ENCODE measurements around the gene ZNF670. TPM values are rescaled to one million over a fixed set of nuclear protein-coding genes. Genes with fewer than 3 reads are reported as not detected.

The ZNF670 gene
- total RNA-seq, 4 donors from 2014 or later, result 1.9 to 4.6 (median 2.6) TPM

- peaks cover 0 to 39% (median 12%) of the 10 kb centered on the region in 4 donors for H3K36me3 ChIP-seq
- no peak overlapping the region for H3K4me3 ChIP-seq
- no peak for DNase-seq
- H3K4me1 ChIP-seq, result peaks cover 5 to 17% (median 8%) of the 10 kb centered on the region in 4 donors
- no peak for TF ChIP-seq POLR2AphosphoS5 (IDR thresholded peaks at IDR 0.05)
- no peak for TF ChIP-seq EP300 (IDR thresholded peaks at IDR 0.05; ENCODE audit: low read depth)
- no peak for TF ChIP-seq CTCF (IDR thresholded peaks at IDR 0.05)
- H3K27ac ChIP-seq, result no peak overlapping the region
- peaks cover 14 to 18% of the 10 kb centered on the region in 2 donors for H3K9me3 ChIP-seq
- in situ Hi-C loops (cut with MboI; ENCODE audit: low pct_ligation_motif_present in 1 of 4, low pct_unique_long_range_greater_than_20kb in 1 of 4, low sequenced_read_pairs in 3 of 4) (no loop called here), intact Hi-C loops (cut with DNase I; ENCODE audit: low total_unique reads) (no loop called here)
- no peaks in the 10 kb centered on the region for H3K27me3 ChIP-seq
- 94 to 96% methylated on average over 9 of the region's 9 CpGs for WGBS, 2 donors (ENCODE audit: low coverage in 1 of 2)
Measured at GRCh38 chr1:247100676-247101279, 22.2 kb upstream of the ZNF670 start.

- intact Hi-C loops (cut with DNase I; ENCODE audit: low total_unique reads) (no loop called here), in situ Hi-C loops (cut with MboI; ENCODE audit: low pct_ligation_motif_present in 1 of 4, low pct_unique_long_range_greater_than_20kb in 1 of 4, low sequenced_read_pairs in 3 of 4) (no loop called here)
- Histone ChIP-seq H3K4me1 (no peaks in the 10 kb centered on the region), H3K4me3 (no peak overlapping the region), H3K27me3 (no peaks in the 10 kb centered on the region), H3K9me3 (peaks cover 14 to 18% of the 10 kb centered on the region in 2 donors), H3K36me3 (peaks cover 0 to 36% (median 12%) of the 10 kb centered on the region in 4 donors), H3K27ac (no peak overlapping the region)
- DNase-seq, result no peak
- no peak for TF ChIP-seq EP300 (IDR thresholded peaks at IDR 0.05; ENCODE audit: low read depth)
- TF ChIP-seq CTCF (IDR thresholded peaks at IDR 0.05), result no peak
- no peak for TF ChIP-seq POLR2A (IDR thresholded peaks at IDR 0.05)
- TF ChIP-seq POLR2AphosphoS5 (IDR thresholded peaks at IDR 0.05), result no peak
- 93 to 100% methylated on average over 3 to 5 of the region's 5 CpGs for WGBS, 2 donors (ENCODE audit: low coverage in 1 of 2)
Measured at GRCh38 chr1:247096958-247097357, 18.3 kb upstream of the ZNF670 start.

GRCh38 chr1:247096544-247096943 lies 17.9 kb upstream of the ZNF670 start:
- intact Hi-C loops (cut with DNase I; ENCODE audit: low total_unique reads) (no loop called here), in situ Hi-C loops (cut with MboI; ENCODE audit: low pct_ligation_motif_present in 1 of 4, low pct_unique_long_range_greater_than_20kb in 1 of 4, low sequenced_read_pairs in 3 of 4) (no loop called here)
- 90 to 99% methylated on average over 2 to 5 of the region's 5 CpGs for WGBS, 2 donors (ENCODE audit: low coverage in 1 of 2)
- TF ChIP-seq POLR2A (IDR thresholded peaks at IDR 0.05) (no peak), CTCF (IDR thresholded peaks at IDR 0.05) (no peak), POLR2AphosphoS5 (IDR thresholded peaks at IDR 0.05) (no peak), EP300 (IDR thresholded peaks at IDR 0.05; ENCODE audit: low read depth) (no peak)
- Histone ChIP-seq H3K36me3 (peaks cover 0 to 32% (median 10%) of the 10 kb centered on the region in 4 donors), H3K9me3 (peaks cover 14 to 15% of the 10 kb centered on the region in 2 donors), H3K27ac (no peak overlapping the region), H3K4me3 (no peak overlapping the region), H3K4me1 (no peaks in the 10 kb centered on the region), H3K27me3 (no peaks in the 10 kb centered on the region)
- no peak for DNase-seq

GRCh38 chr1:247096112-247096511 lies 17.5 kb upstream of the ZNF670 start:
- Histone ChIP-seq H3K36me3 (peaks cover 0 to 28% (median 8%) of the 10 kb centered on the region in 4 donors), H3K4me1 (no peaks in the 10 kb centered on the region), H3K4me3 (no peak overlapping the region), H3K27ac (no peak overlapping the region), H3K9me3 (peaks cover 11 to 14% of the 10 kb centered on the region in 2 donors), H3K27me3 (no peaks in the 10 kb centered on the region)
- TF ChIP-seq EP300 (IDR thresholded peaks at IDR 0.05; ENCODE audit: low read depth), result no peak
- no peak for TF ChIP-seq POLR2AphosphoS5 (IDR thresholded peaks at IDR 0.05)
- TF ChIP-seq POLR2A (IDR thresholded peaks at IDR 0.05), result no peak
- TF ChIP-seq CTCF (IDR thresholded peaks at IDR 0.05), result no peak
- intact Hi-C loops (cut with DNase I; ENCODE audit: low total_unique reads) (no loop called here), in situ Hi-C loops (cut with MboI; ENCODE audit: low pct_ligation_motif_present in 1 of 4, low pct_unique_long_range_greater_than_20kb in 1 of 4, low sequenced_read_pairs in 3 of 4) (no loop called here)
- 90 to 95% methylated on average over 3 of the region's 3 CpGs for WGBS, 2 donors (ENCODE audit: low coverage in 1 of 2)
- no peak for DNase-seq

All from transverse colon (tissue), 4 donors.